H54 (cell line): ENCODE measurements around the gene C1QTNF1.
A peak's percentile ranks its signal among the peaks of the same experiment; 100 is the strongest.
"Not testable (repeated sequence)": the region's sequence is repeated elsewhere in the genome, so short reads cannot be mapped to it uniquely, and the experiment has no call there.

ENCODE experiments used
- DNase-seq: peaks from one replicate; pipeline ENCODE4 v3.0.0; 2011; ENCODE audit warnings: low spot score, mixed read lengths; ENCODE audit not compliant: insufficient read length
- FAIRE-seq: peaks from 3 replicates; lab custom pipeline; 2011; peaks lifted over from hg19 to GRCh38; lab: Jason Lieb, UNC
- POLR2A ChIP-seq: IDR thresholded peaks from 2 replicates; pipeline ENCODE4 v1.6.1; 2011; ENCODE audit warnings: low read depth, mild to moderate bottlenecking, low read length

C1QTNF1 gene

GRCh38 chr17:79019261-79019631 is 4.7 kb upstream of the C1QTNF1 start:
- no peak for FAIRE-seq
- no peak for TF ChIP-seq POLR2A
- DNase-seq: no peak

- TF ChIP-seq POLR2A: no peak
- FAIRE-seq: peak; percentile 20
- no peak for DNase-seq
Observed at GRCh38 chr17:79019632-79020584, 4.1 kb upstream of the C1QTNF1 start.

- no peak for FAIRE-seq
- no peak for TF ChIP-seq POLR2A
- no peak for DNase-seq
Observed at GRCh38 chr17:79020631-79021301, 3.2 kb upstream of the C1QTNF1 start.

GRCh38 chr17:79021929-79022328 is 2.0 kb upstream of the C1QTNF1 start:
- not testable (repeated sequence) for FAIRE-seq

DNA sequence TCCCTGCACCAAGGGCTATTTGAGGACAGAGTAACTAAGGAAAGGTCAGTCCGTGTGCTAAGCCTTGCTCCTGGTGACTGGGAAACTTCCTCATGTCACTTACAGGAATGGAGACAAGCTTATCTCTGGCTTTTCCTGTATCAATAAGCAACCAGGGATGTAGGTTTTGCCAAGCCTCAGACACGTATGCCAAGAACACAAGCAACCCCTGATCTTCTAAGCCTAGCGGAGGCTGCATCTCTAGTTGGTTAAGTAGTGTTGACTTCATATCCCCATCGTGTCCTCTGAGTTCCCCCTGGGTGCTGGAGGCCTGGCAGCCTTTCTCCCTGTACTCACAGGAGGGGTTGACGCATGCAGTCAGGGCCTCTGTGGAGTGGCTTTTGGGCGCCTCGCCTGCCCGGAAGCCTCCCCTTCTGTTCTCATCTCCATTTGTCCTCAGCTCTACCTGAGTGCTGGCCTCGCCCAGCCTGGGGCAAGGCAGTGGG is 1.4 kb upstream of the C1QTNF1 start:
- no peak for TF ChIP-seq POLR2A
- DNase-seq: no peak
- FAIRE-seq: no peak

More at GRCh38 chr17:79021929-79022328, 2.0 kb upstream of the C1QTNF1 start:
- DNase-seq: not testable (repeated sequence)

DNA sequence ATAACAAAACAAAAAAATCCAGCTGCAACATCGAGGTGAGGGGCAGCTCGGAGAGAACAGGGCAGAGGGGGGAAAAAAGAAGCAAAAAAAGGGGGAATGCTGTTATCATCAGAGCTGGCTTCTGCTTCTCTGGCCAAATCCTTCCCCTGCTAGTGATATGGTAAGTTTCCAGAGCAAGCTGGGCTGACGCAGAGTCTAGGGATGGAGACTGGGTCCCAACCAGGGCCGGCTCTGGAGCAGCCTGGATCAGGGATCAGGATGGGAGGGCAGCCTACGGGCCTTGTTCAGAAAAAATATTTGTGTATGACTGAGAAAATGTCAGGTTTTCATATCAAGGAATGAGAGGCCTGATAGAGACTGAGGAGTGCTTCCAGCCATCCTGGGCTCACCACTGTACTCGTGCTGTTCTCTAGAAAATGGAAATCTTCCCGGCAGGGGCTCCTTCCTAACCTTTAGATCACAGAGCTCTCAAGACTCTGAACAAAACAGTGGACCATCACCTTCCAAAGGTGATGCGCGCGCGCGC is 726 bp upstream of the C1QTNF1 start:
- no peak for TF ChIP-seq POLR2A
- DNase-seq: no peak
- no peak for FAIRE-seq

- DNase-seq (no peak), FAIRE-seq (no peak)
- TF ChIP-seq POLR2A: no peak
Observed at GRCh38 chr17:79024901-79025737, 1.1 kb downstream of the C1QTNF1 start.

- DNase-seq: peak; percentile 77
- no peak for TF ChIP-seq POLR2A
- no peak for FAIRE-seq
Observed at GRCh38 chr17:79026376-79027273, 2.7 kb downstream of the C1QTNF1 start.

DNA sequence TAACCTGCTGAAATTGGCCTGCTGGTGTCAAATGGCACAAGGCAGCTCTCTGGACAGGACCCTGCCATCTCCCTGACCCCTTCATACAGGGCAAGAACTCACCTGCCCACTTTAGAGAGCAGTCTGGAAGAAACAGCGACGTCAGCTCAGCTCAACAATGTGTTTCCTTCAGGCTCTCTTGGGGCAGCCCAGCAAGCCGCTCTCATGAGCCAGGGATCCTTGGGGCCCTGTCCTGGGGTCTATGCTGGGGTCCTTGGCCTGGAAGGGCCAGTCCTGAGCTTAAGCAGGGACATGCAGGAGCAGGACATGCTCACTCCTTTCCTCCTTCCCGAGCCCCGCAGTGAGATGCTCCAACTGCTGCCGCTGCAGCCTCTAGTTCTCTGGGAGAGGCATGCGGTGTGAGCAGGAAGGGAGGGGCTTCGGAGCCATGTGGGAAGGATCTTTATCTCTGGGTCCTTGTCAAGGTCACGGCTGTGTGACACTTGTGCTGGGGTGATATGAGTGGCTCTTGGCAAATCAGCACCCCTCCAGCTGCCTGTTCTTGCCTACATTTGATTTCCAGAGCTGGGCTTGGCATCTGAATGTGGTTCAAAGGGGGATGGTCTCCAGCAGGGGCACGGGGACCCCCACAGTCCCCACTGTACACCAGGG is 3.4 kb downstream of the C1QTNF1 start:
- FAIRE-seq: no peak
- no peak for DNase-seq

GRCh38 chr17:79027925-79028491 is 4.0 kb downstream of the C1QTNF1 start:
- no peak for TF ChIP-seq POLR2A
- no peak for FAIRE-seq
- peak; percentile 66 for DNase-seq

More for the DNA sequence above, 3.4 kb downstream of the C1QTNF1 start:
- no peak for TF ChIP-seq POLR2A

GRCh38 chr17:79028496-79029326 is 4.7 kb downstream of the C1QTNF1 start:
- TF ChIP-seq POLR2A: no peak
- DNase-seq (no peak), FAIRE-seq (no peak)
